ENCODE results near the gene OPRD1. TPM values are rescaled to one million over a fixed set of nuclear protein-coding genes. Genes with fewer than 3 reads are reported as not detected.

The OPRD1 gene
- total RNA-seq, 4 donors from 2014 or later, result under 0.01 to 0.23 (median 0.15) TPM

DNA sequence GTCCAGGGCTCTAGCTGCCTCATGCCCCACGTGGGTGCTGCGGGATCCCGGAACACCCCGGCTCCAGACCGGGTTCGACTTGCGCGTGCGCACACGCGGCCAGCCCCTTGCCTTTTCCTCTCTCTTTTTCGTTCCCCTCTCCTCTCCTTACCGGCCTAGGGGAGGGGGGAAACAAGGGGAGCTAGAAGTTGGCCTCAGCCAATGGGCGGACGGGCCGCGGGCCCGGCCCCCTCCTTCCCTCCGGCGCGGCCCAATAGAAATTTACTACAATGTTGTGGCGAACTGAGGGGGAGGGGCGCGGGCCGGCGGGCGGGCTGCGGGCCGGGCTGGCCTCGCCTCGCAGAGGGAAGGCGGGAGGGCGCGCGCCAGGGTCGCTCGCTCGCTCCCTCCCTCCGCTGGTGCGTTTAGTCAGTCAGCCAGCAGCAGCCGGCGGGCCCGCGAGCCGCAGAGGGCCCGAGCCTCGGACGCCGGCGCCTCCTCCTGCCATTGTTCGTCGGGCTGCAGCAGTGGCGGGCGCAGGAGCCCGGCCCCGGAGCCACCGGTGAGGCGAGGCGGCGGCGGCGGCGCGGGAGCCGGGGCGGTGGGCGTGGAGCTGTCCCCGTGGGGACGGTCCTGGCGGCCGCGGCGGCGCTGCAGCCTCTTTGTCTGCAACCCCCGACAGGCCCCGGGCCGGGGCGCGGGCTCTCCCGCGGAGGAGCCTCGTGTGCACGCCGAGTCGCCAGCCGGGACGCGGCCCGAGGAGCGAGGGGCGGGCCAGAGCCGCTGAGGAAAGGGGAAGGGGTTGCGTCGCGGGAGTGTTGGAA lies 102.5 kb downstream of the OPRD1 start, which contains the start of gene EPB41:
TSS of gene EPB41 (plus strand) at position 342 of the 803 bp plus-strand sequence. CDS start 72,869 bp downstream, outside the sequence.
- under 1% methylated on average over 49 of the region's 95 CpGs for WGBS
- Histone ChIP-seq H3K4me1 (peaks cover 13 to 18% (median 17%) of the 10 kb centered on the region in 4 donors), H3K36me3 (no peaks in the 10 kb centered on the region), H3K27ac (replicated peaks in 1 of 4) (peak within 1 kb of the TSS; percentile 68 to 79 (median 72)), H3K4me3 (peak within 1 kb of the TSS; percentile 68 to 95 (median 84)), H3K27me3 (no peaks in the 10 kb centered on the region), H3K9me3 (no peaks in the 10 kb centered on the region)
- no peak for TF ChIP-seq POLR2A (IDR thresholded peaks at IDR 0.05; ENCODE audit: low read depth)
- TF ChIP-seq POLR2AphosphoS5 (IDR thresholded peaks at IDR 0.05), result peak in 1 of 2 donors; percentile 63
- DNase-seq (ENCODE audit: extremely low spot score), result peak; percentile 97
- intact Hi-C loops (cut with DNase I), result no loop called here

DNA sequence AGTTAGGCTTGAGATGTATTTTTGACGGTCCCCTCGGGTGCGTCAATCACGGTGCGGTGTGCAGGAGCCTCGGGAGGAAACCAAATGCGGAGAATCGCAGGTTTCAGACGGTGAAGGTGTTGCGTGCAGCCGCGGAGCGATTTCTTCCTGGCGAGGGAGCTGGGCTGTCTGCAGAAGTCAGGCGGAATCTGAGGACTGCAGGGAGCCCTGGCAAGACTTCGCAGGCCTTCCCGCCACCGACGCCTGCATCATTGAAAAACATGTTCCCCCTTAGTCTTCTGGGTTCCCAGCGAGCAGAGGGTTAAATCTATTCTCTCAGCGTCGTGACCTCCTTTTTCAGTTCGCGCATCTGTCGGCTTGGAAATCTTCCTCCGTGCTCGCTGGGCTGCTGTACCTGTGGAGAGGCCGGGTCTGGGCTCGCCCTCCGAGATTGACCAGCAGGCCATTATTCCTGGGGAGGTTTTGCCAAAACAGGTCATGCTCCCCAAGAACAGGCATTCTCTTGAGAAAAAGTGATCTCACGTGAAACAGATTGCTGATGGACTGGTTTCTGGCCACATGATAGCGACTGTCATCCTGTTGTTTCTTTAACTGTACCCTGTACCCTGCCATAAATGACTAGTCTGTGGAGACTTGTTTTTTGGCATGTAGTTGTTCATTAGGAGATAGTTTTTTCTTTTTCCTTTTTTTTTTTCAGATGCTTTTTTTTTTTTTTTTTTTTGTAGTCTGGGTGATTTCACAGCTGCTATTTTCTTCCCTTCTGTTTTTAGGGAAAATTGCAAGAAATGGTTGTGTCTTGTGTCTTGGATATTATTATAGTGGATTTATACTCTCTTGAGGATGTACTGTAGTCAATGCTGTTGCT lies 103.3 kb downstream of the OPRD1 start:
- intact Hi-C loops (cut with DNase I), result no loop called here

GRCh38 chr1:28917757-28918118 lies 105.8 kb downstream of the OPRD1 start:
- intact Hi-C loops (cut with DNase I), result no loop called here
- no peak overlapping the region for H3K27ac ChIP-seq (replicated peaks in 1 of 4)
- TF ChIP-seq EP300 (IDR thresholded peaks at IDR 0.05) (no peak), CTCF (IDR thresholded peaks at IDR 0.05) (no peak), POLR2A (IDR thresholded peaks at IDR 0.05; ENCODE audit: low read depth) (no peak), POLR2AphosphoS5 (IDR thresholded peaks at IDR 0.05) (no peak)
- no peak overlapping the region for H3K4me3 ChIP-seq
- H3K27me3 ChIP-seq, result no peaks in the 10 kb centered on the region
- no peak for DNase-seq (ENCODE audit: extremely low spot score)
- no peaks in the 10 kb centered on the region for H3K9me3 ChIP-seq
- no peaks in the 10 kb centered on the region for H3K36me3 ChIP-seq
- WGBS, result 78% methylated on average over 2 of the region's 2 CpGs
- H3K4me1 ChIP-seq, result peaks cover 13 to 18% (median 17%) of the 10 kb centered on the region in 4 donors

More for the DNA sequence above, 103.3 kb downstream of the OPRD1 start:
- TF ChIP-seq EP300 (IDR thresholded peaks at IDR 0.05) (no peak), POLR2A (IDR thresholded peaks at IDR 0.05; ENCODE audit: low read depth) (no peak), POLR2AphosphoS5 (IDR thresholded peaks at IDR 0.05) (no peak), CTCF (IDR thresholded peaks at IDR 0.05) (no peak)
- Histone ChIP-seq H3K9me3 (no peaks in the 10 kb centered on the region), H3K36me3 (no peaks in the 10 kb centered on the region), H3K27ac (replicated peaks in 1 of 4) (peak overlapping the region; percentile 68 to 79 (median 72)), H3K27me3 (no peaks in the 10 kb centered on the region), H3K4me1 (peaks cover 13 to 18% (median 17%) of the 10 kb centered on the region in 4 donors), H3K4me3 (peak overlapping the region; percentile 68 to 95 (median 84))
- 9% methylated on average over 28 of the region's 32 CpGs for WGBS
- DNase-seq (ENCODE audit: extremely low spot score), result peak; percentile 91

Small RNA genes lying within 50 kb of the gene (small RNA-seq; reads per million reads assigned to genes)
- 0 reads per million in 3 donors for gene RF00019

Other genes starting within 250 kb of the OPRD1 start
- 1 to 10 TPM in 3 of 4 donors, under 1 TPM in 1; 0.98 to 4.0 (median 2.9) TPM for gene RAB42, start 219.9 kb upstream of the OPRD1 start, total RNA-seq
- gene TAF12, start 169.1 kb upstream of the OPRD1 start, total RNA-seq, result 10 to 100 TPM; 16.1 to 17.6 (median 17.1) TPM
- not detected for gene RNU11, start 163.6 kb upstream of the OPRD1 start, total RNA-seq
- gene GMEB1, start 143.4 kb upstream of the OPRD1 start, total RNA-seq, result 10 to 100 TPM in 2 of 4 donors, 1 to 10 TPM in 2; 7.1 to 11.0 (median 9.8) TPM
- gene YTHDF2, start 75.2 kb upstream of the OPRD1 start, total RNA-seq, result 10 to 100 TPM; 39.3 to 53.3 (median 41.6) TPM
- gene EPB41, start 102.4 kb downstream of the OPRD1 start, total RNA-seq, result 10 to 100 TPM; 18.2 to 24.6 (median 18.5) TPM

Data from esophagus muscularis mucosa (tissue), 4 donors.